HUES48 (cell line): Measurements from ENCODE around the gene DSC2.
A peak's percentile ranks its signal among the peaks of the same experiment; 100 is the strongest.

ENCODE experiments used
- H3K27ac ChIP-seq: one replicate; pipeline ENCODE4 v1.7.0; 2013; ENCODE audit warnings: low read depth, low read length, inconsistent platforms
- H3K27me3 ChIP-seq: 2 replicates; pipeline ENCODE4 v1.6.1; 2013; ENCODE audit warnings: mild to moderate bottlenecking, low read length; ENCODE audit not compliant: control insufficient read depth, insufficient read depth
- H3K36me3 ChIP-seq: 2 replicates; pipeline ENCODE4 v1.6.1; 2013; ENCODE audit warnings: low read length; ENCODE audit not compliant: control insufficient read depth, insufficient read depth
- H3K4me1 ChIP-seq: 2 replicates; pipeline ENCODE4 v1.6.1; 2013; ENCODE audit warnings: mild to moderate bottlenecking, low read length; ENCODE audit not compliant: control insufficient read depth, insufficient read depth
- H3K4me3 ChIP-seq: 2 replicates; pipeline ENCODE4 v1.5.1; 2013; ENCODE audit warnings: mild to moderate bottlenecking, low read depth, low read length
- H3K9ac ChIP-seq: 2 replicates; pipeline ENCODE4 v1.6.1; 2013; ENCODE audit warnings: mild to moderate bottlenecking, low read depth, low read length, moderate library complexity
- H3K9me3 ChIP-seq: 2 replicates; pipeline ENCODE4 v1.6.1; 2013; ENCODE audit warnings: low read length; ENCODE audit not compliant: control insufficient read depth, insufficient read depth

Gene DSC2

GRCh38 chr18:31116853-31117595 is 14.8 kb upstream of the DSC2 start:
- H3K9ac ChIP-seq = no peak overlapping the region
- H3K4me3 ChIP-seq = no peak overlapping the region
- H3K36me3 ChIP-seq = no peaks in the 10 kb centered on the region
- no peak overlapping the region for H3K27ac ChIP-seq
- H3K4me1 ChIP-seq = peaks cover 10% of the 10 kb centered on the region
- H3K27me3 ChIP-seq = no peaks in the 10 kb centered on the region
- H3K9me3 ChIP-seq = no peaks in the 10 kb centered on the region

- Histone ChIP-seq H3K27me3 (no peaks in the 10 kb centered on the region), H3K9me3 (no peaks in the 10 kb centered on the region), H3K36me3 (no peaks in the 10 kb centered on the region), H3K9ac (no peak overlapping the region), H3K4me1 (no peaks in the 10 kb centered on the region), H3K27ac (no peak overlapping the region), H3K4me3 (no peak overlapping the region)
These were observed 10.6 kb upstream of the DSC2 start for GRCh38 chr18:31112804-31113203.

GRCh38 chr18:31105733-31106132 is 3.5 kb upstream of the DSC2 start:
- Histone ChIP-seq H3K4me1 (peaks cover 13% of the 10 kb centered on the region; the same call in 1 of the 2 replicates), H3K27ac (no peak overlapping the region), H3K36me3 (no peaks in the 10 kb centered on the region), H3K4me3 (no peak overlapping the region), H3K27me3 (no peaks in the 10 kb centered on the region), H3K9me3 (no peaks in the 10 kb centered on the region), H3K9ac (no peak overlapping the region)

- peaks cover 21% of the 10 kb centered on the region for H3K4me1 ChIP-seq
These were observed 2.2 kb upstream of the DSC2 start for GRCh38 chr18:31104444-31104843.

GRCh38 chr18:31103423-31103822 is 1.2 kb upstream of the DSC2 start:
- Histone ChIP-seq H3K9me3 (no peaks in the 10 kb centered on the region), H3K36me3 (no peaks in the 10 kb centered on the region), H3K27me3 (no peaks in the 10 kb centered on the region), H3K27ac (no peak overlapping the region), H3K4me1 (peaks cover 21% of the 10 kb centered on the region), H3K9ac (no peak overlapping the region), H3K4me3 (no peak overlapping the region)

More at GRCh38 chr18:31104444-31104843, 2.2 kb upstream of the DSC2 start:
- H3K9me3 ChIP-seq = no peaks in the 10 kb centered on the region
- no peaks in the 10 kb centered on the region for H3K36me3 ChIP-seq
- H3K27me3 ChIP-seq = no peaks in the 10 kb centered on the region
- H3K4me3 ChIP-seq = no peak overlapping the region
- no peak overlapping the region for H3K27ac ChIP-seq
- H3K9ac ChIP-seq = no peak overlapping the region

GRCh38 chr18:31102941-31103340 is 720 bp upstream of the DSC2 start:
- no peaks in the 10 kb centered on the region for H3K36me3 ChIP-seq
- H3K9ac ChIP-seq = no peak overlapping the region; the same call in 1 of the 2 replicates
- no peak overlapping the region for H3K27ac ChIP-seq
- H3K27me3 ChIP-seq = no peaks in the 10 kb centered on the region
- peak overlapping the region; percentile 92 for H3K4me3 ChIP-seq
- peaks cover 21% of the 10 kb centered on the region for H3K4me1 ChIP-seq
- H3K9me3 ChIP-seq = no peaks in the 10 kb centered on the region

- Histone ChIP-seq H3K4me3 (peak overlapping the region; percentile 92), H3K9ac (peak overlapping the region; percentile 85), H3K9me3 (no peaks in the 10 kb centered on the region), H3K4me1 (peaks cover 21% of the 10 kb centered on the region), H3K27me3 (no peaks in the 10 kb centered on the region), H3K36me3 (no peaks in the 10 kb centered on the region), H3K27ac (peak overlapping the region; percentile 98)
These were observed 817 bp downstream of the DSC2 start for GRCh38 chr18:31101183-31102024.

- Histone ChIP-seq H3K27me3 (no peaks in the 10 kb centered on the region), H3K9ac (peak overlapping the region; percentile 85), H3K4me1 (peaks cover 21% of the 10 kb centered on the region), H3K4me3 (peak overlapping the region; percentile 92), H3K36me3 (no peaks in the 10 kb centered on the region), H3K27ac (peak overlapping the region; percentile 98), H3K9me3 (no peaks in the 10 kb centered on the region)
These were observed 1.6 kb downstream of the DSC2 start for GRCh38 chr18:31100436-31101182.

- H3K4me3 ChIP-seq = peak overlapping the region; percentile 92
- H3K27me3 ChIP-seq = no peaks in the 10 kb centered on the region
- no peaks in the 10 kb centered on the region for H3K36me3 ChIP-seq
- no peaks in the 10 kb centered on the region for H3K9me3 ChIP-seq
- H3K27ac ChIP-seq = no peak overlapping the region
- peaks cover 21% of the 10 kb centered on the region for H3K4me1 ChIP-seq
- no peak overlapping the region for H3K9ac ChIP-seq
These were observed 2.6 kb downstream of the DSC2 start for GRCh38 chr18:31099450-31100230.

- no peak overlapping the region for H3K9ac ChIP-seq
- H3K9me3 ChIP-seq = no peaks in the 10 kb centered on the region
- no peaks in the 10 kb centered on the region for H3K36me3 ChIP-seq
- H3K4me3 ChIP-seq = no peak overlapping the region
- H3K4me1 ChIP-seq = peaks cover 21% of the 10 kb centered on the region
- no peaks in the 10 kb centered on the region for H3K27me3 ChIP-seq
- no peak overlapping the region for H3K27ac ChIP-seq
These were observed 3.3 kb downstream of the DSC2 start for GRCh38 chr18:31098878-31099277.
